ENCODE data around the gene SGTA.

The SGTA gene

DNA sequence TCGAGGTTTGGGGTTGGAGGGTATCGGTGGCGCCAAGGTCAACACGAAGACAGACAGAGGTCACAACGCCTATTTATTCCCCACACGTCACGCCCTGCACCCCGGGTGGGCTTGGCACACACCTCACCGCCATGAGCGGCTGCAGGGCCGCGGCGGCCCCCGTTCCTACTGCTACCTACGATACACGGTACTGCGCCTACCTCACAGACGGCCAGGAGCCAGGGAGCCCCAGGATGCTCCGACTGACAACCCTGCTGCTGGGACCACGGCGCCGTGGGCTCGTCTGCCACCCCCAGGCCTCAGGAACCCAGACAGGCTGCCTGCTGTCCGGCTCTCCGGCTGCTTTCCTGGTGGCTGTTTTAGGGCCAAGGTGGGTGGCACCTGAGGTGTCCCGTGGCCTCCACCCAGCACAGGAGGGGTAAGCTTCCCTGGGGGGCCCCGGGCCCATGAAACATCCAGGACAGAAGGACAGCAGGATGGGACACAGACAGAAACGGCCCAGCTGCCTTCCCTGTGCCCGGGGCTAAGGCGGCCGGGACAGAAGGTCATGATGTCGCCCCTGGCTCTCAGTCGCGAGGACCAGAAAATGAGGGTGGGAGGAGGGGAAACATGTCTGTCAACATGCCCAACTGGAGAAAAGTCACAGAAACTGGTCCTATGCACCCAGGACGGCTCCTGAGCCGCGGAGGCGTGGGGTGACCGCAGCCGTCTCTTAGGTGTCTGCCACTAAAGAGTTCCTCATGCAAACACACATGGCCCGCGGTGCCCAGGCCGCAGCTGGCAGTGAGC lies 28.2 kb downstream of the SGTA start:
- no peak for DNase-seq (ENCODE audit: low read depth)

DNA sequence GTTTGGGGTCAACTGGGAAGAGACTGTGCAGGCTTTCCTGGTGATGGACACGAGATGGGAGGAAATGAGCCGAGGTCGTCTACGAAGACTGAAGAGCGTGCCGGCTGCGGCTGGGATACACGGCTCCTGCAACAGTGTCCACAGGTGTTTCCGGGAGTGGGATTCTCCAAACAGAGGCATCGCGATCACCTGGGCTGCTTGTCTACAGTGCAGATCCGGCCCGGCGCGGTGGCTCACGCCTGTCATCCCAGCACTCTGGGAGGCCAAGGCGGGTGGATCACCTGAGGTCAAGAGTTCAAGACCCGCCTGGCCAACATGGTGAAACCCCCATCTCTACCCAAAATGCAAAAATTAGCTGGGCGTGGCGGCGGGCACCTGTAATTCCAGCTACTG lies 31.6 kb downstream of the SGTA start:
- DNase-seq (ENCODE audit: low read depth), result no peak

DNA sequence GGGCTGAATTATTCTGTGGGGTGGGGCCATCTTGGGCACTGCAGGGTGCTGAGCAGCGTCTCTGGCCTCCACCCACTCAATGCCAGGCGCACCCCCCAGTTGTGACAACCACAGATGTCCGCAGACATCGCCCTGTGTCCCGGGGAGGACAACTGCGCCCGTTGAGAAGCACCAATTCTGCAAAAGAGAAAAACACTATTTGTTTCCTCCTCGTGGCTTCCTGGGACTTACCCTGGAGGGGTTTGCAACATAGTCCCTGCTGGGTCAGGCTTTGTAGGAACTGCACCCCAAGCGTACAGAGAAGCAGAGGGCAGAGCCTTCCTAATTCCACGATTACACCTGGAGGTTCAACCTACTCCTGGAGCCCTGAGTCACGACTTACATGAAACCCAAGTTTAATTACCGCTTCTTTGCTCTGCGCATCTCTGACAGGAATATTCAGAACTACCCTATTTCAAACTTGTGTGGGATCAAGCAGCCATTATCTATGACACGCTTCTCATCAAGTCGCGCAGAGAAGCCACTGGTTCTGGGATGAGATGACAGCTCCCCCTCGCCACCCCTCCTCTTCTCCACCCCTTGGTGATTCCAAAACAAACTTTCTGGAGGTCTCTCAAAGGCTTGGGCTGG lies 32.1 kb downstream of the SGTA start:
- DNase-seq (ENCODE audit: low read depth), result no peak

DNA sequence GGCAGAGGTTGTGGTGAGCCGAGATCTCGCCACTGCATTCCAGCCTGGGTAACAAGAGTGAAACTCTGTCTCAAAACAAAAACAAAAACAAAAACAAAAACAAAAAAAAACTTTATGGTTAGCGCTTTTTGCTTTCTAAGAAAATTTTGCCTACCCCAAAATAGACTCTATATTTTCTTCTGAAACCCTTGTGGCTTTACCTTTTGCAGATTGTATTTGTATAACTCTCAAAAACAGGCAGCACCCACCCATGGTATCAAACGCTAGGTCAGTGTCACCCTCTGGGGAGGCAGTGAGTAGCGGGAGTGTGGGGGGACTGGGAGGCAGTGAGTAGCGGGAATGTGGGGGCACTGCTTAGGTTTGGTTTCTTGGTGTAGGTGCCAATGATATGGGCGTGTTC lies 35.7 kb downstream of the SGTA start:
- no peak for DNase-seq (ENCODE audit: low read depth)

DNA sequence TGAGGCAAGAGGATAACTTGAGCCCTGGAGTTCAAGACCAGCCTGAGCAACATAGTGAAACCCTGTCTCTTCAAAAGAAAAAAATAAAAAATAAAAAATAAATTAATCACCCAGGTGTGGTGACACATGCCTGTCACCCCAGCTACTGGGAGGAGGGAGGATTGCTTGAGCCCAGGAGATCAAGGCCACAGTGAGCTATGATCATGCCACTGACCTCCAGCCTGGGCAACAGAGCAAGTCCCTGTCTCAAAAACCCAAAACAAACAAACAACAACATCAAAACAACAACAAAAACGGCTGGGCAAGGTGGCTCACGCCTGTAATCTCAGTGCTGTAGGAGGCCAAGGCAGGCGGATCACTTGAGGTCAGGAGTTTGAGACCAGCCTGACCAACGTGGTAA lies 39.0 kb downstream of the SGTA start:
- DNase-seq (ENCODE audit: low read depth), result no peak

DNA sequence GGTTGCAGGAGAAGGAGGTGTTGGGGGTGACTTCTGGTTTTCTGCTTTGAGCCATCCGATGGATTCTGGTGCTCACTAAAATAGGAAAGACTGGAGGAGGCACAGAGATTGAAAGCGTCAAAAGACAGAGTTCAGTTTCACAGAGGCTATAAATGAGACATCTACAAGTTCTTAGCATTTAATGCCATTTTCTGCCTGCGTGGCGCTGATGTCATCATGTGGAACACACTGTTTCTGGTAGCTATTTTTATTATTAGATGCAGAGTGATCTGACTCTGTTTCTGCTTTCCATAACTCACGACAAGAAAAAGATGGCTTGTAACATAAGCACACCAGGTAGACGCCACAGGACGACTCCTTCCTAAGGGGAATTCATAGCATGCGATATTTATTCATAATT lies 40.0 kb downstream of the SGTA start:
- no peak for DNase-seq (ENCODE audit: low read depth)

DNA sequence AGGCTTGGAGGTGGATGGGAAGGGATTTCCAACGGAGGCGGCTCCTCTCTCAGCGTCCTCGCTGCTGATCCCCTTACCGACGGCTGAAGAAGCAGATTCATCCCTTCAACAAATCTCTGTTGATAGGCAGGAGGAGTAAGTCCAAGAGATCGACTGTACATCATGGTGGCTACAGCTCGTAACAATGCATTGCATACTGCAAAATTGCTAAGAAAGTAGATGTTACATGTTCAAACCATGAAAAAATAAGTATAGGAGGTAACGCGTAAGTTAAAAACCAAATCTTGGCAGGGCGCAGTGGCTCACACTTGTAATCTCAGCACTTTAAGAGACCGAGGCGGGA lies 42.8 kb downstream of the SGTA start:
- no peak for DNase-seq (ENCODE audit: low read depth)

DNA sequence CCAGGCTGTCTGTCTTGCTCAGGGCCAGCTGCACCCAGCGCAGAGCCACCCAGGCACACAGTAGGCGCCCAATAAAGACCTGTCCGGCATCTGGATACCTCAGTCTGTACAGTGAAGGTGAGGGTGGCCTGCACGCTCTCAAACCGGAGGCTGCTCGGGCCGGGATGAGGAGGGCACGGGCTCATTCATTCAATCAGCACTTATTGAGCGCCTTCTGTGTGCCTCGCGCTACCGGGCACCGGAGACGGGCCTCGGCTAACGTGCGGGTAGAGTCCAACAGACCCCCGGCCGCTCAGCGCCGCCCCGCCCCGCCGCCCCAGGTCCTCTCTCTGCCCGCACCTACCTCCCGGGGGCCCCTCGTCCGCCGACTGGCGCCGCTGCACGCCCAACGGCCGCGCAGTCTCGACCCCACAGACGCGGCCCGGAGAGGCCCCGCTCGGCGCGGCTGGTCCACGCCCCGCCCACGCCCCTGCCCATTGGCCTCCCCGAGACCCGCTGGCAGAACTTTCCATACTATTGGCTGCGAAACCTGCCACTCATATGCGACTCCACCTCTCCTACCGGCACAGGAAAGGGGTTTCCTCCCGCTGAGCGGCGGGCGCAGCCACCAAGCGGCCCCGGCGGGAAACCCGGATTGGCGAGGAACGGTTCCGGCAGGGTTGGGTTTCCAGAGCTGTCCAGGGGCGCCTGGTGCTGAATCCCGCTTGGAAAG lies 43.3 kb downstream of the SGTA start, which contains the start of gene SLC39A3:
SLC39A3 (minus strand) TSS at position 416 of the 712 bp plus-strand sequence. CDS start 2,760 bp downstream, outside the sequence.
- peak; percentile 98 for DNase-seq (ENCODE audit: low read depth)

DNA sequence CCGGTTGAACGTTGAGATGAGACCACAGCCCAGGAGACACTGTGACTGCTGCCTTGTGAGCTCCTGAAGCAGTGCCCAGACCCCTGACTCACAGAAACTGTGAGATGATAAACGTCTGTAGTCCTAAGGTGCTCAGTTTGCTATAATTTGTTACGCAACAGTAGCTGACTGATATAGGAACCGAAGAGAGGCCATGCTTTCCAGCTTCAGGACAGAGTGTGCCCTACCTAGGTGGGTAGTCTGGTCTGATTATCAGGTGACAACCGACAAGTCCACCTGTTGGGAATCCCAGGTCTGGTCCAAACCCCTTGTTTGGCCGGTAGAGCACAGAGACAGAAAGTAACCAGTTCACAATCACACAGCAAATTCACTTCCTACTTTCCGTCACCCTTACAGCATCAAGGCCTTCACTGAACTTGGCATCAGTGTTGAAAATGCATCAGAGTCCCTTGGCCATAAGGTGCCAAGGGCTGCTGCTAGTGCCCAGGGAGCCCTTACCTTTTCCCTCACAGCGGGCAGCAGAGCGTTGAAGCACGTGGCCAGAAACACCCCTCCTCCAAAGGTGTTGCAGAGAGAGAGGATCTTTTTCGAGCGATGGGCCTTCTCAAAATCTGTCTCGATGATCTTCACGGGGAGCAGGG lies 46.4 kb downstream of the SGTA start:
- no peak for DNase-seq (ENCODE audit: low read depth)

DNA sequence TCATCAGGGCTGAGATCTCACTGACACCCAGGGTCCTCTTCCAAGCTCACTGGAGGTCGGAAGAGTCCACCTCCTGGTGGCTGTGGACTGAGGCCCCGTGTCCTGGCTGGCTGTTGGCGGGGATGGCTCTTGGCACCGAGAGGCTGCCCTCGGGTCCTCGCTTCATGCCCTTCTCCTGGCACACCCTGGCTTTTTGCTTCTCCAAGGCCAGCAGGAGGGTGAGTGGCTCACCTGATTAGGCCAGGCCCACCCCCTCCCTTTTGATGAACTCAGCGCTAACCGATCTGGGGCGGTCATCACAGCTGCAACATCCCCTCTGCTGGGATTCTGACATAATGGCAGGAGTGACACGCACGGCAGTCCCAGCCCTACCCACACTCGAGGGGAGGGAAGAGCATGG lies 47.7 kb downstream of the SGTA start:
- no peak for DNase-seq (ENCODE audit: low read depth)

DNA sequence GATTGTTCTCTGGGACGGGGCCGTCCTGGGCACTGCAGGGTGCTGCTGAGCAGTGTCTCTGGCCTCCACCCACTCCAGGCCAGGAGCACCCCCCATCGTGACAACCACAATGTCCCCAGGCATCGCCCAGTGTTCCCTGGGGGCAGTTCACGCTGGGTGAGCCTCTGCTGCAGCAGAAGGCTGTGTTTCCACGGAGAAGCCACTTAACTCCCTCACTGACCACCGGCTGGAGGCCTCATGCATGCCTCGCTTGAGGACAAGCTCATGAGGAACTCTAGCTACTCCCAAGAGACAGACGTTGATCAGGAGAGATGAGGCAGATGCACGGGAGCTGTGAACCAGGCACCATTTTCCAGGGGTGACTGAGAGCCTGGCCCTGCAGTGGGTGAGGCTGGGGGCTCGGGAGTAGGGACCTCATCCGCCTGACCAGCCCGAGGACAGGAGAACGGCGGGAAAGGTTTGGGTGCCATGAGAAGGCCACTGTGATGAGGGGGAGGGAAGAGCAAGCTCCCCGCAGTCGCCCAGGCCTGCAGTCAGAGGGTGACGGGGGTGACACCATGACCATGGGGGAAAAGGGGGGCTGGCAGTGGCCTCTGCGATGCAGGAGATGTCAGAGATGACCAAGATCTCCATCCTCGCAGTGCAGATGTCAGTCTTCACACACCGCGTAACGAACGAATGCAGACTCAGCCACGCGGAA lies 48.3 kb downstream of the SGTA start:
- no peak for DNase-seq (ENCODE audit: low read depth)

DNA sequence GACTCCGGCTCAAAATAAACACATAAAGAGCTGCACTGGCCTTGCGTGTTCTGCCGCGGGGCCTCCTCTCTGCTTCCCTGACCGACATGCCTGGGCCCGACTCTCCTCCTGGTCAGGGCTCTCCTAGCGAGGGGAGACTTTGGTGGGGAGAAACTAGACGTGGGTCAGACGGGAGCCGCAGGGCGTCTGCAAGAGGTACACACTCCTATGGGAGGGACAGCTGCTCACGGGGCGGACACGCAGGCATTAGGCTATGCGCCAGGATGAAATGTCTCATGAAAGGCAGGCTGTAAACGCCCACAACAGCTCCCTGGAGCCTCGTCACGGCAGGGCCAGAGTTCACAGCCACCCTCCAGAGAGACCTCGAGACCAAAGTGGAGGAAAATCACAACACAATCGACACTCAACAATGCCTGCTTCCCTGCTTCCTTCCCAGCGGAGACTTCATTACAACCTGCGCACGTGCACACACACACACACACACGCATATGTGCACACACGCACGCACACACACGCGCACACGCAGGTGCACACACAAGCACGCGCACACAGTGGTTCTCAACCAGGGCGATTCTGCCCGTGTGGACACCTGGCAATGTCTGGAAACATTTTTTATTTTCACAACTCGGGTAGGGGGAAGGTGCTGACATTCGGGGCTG lies 49.0 kb downstream of the SGTA start:
- DNase-seq (ENCODE audit: low read depth), result no peak

DNA sequence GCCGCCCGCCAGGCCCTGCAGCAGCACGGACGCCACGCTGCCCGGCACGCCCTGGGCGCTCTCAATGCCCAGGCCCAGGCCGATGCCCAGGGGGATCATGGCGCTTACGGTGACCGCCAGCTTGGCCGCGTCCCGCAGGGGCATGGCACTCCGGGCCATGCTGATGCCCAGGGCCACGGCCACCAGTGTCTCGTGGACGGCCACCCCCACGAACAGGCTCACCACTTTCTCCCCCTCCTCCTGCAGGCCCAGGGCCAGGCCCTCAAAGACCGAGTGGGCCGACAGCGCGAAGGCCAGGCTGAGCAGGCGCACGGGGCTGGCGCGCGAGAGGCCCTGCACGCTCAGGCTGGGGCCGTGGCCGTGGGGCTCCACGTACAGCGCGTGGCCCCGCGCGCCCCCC lies 50.2 kb downstream of the SGTA start:
- DNase-seq (ENCODE audit: low read depth), result no peak

DNA sequence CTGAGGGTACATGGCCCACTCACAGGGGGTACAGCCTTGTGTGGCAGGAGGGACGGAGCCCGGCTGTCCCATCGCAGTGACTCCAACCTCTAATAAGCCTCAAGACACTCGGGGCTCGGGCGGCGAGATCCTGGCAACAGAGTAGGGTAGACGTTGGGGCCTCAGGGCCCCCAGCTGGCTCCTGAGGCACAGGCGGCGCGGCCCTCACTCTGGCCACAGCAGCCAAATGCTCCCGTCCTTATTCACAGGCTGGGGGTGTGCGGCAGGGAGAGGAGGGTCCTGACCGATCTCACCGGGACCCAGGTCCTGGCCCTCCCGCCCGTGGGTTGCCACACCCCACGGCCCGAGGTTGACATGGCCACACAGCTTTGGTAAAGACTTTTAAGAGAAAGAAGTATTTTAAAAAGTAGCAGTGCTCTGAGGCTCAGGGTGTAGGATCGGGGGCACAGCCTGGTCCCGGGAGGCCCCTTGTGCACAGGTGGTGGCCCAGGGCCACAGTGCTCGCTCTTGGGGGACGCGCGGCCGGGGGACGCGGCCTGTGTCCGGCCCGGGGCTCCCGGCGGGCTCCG lies 50.8 kb downstream of the SGTA start:
- no peak for DNase-seq (ENCODE audit: low read depth)

DNA sequence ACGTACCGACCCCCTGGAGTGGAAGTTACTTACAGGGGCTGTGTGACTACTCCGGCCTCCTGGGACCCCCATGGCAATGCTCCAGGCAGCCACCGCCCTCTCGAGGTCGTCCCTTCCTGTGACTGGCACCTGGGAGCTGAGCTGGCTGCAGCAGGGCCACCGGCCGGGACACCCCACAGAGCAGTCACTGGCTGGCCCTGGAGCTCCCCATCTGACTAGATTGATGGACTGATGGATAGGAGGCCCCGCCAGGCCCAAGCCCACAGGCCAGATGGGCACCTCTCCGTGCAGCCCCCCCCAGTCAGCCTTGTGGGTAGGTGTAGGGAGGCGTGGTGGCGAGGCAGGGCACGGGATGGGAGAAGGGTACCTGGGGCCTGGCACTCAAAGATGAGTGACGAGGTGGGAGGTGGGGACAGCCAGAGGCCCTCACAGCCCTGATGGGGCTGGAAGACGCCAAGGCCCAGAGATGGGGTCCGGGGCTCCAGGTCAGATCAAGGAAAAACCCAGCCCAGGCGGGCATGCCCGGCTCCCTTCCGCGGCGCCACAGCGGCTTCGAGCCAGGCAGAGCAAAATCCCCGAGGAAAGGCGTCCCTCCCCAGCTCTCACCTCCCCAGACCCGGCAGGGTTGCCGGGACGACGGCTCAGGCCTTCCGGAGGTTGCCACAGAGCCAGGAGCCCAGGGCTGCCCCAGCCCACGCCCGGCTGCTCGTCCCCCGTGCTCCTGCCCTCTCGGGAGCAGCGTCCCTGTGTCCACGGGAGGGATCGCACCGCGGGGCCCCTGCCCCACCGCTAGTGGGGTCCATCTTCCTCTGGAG lies 51.7 kb downstream of the SGTA start:
- DNase-seq (ENCODE audit: low read depth), result no peak

DNA sequence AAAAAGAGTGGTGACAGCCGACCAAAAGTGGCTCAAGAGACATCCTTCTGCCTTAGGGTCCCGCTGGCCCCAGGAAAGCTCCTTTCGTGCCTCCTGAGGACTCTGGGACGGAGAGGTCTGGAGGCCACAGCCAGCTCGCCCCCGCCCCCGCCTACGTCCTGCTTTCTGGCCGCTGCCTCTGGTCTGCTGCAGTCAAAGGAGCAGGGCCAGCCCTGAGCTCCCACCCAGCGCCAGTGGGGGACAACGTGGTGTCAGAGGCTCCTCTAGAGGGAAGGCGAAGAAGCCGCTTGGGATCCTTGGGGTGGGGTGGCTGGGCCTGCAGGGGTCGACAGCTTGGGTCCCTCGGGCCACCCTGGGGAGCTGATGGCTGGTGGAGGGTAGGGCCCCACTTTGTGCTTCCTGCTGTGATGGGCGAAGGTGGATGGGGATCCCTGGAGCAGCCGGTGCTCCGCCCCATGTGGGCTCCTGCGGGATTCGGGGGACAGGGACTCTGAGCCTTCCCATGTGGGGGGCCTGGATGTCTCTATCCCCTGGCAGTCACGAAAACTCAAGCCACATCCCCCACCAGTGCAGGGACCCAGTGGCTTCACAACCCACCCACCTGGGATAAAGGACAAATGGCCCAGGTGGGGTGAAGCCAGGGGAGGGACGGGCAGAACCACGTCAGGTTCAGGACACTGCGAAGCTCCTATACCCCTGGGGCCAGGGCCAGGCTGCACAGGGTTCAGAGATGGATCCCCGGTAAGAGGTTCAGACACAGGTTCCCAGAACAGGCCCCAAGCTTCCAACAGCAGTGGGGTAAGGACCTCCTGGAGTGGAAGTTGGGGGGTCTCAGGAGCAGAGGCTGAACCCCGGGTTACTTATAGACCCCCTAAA lies 52.9 kb downstream of the SGTA start:
- DNase-seq (ENCODE audit: low read depth), result no peak

DNA sequence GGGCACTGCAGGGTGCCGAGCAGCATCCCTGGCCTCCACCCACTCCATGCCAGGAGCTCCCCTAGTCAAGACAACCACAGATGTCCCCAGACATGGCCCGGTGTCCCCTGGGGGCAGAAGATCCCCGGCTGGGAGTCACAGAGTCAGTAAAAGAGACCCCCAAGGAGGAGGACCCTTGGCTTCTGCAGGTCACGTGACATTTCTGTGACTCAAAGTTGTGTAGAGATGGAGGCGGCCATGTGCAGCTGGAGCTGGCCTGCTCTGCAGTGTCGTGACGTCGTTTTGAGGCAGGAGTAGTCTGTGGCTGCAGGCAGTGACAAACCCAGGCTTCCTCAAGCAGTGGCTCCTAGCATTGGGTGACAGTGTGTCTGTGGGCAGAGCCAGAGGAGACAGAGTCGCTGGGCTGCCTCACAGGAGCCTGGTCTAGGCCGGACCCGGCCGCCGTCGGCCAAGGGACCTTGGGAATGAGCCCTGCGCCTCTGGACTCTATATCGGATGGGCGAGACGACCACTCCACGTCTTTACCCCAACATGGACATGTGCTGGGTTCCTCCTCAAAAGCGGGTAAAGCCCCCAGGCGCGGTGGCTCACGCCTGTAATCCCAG lies 54.2 kb downstream of the SGTA start:
- DNase-seq (ENCODE audit: low read depth), result no peak

DNA sequence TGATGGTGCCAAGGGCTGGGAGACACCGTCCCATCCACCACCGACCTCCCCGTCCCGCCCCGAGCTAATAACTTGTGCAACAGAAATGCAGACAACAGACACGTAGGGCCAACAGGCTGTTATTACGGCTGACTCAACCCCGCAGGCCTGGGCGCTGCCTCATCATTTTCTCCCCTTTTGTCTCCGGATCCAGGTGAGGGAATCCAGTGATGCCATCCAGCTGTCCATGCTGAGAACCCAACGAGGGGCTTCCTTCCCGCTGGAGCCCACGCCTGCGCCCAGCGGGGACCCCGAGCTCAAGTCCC lies 55.5 kb downstream of the SGTA start:
- no peak for DNase-seq (ENCODE audit: low read depth)

Data from stimulated activated CD8-positive, alpha-beta memory T cell treated with anti-CD3 and anti-CD28 coated beads, Interleukin-4, amount 100 ng/mL, for 24 hours (primary cell).